ENCODE results near the gene SNX3.
A peak's percentile ranks its signal among the peaks of the same experiment; 100 is the strongest.

The SNX3 gene

DNA sequence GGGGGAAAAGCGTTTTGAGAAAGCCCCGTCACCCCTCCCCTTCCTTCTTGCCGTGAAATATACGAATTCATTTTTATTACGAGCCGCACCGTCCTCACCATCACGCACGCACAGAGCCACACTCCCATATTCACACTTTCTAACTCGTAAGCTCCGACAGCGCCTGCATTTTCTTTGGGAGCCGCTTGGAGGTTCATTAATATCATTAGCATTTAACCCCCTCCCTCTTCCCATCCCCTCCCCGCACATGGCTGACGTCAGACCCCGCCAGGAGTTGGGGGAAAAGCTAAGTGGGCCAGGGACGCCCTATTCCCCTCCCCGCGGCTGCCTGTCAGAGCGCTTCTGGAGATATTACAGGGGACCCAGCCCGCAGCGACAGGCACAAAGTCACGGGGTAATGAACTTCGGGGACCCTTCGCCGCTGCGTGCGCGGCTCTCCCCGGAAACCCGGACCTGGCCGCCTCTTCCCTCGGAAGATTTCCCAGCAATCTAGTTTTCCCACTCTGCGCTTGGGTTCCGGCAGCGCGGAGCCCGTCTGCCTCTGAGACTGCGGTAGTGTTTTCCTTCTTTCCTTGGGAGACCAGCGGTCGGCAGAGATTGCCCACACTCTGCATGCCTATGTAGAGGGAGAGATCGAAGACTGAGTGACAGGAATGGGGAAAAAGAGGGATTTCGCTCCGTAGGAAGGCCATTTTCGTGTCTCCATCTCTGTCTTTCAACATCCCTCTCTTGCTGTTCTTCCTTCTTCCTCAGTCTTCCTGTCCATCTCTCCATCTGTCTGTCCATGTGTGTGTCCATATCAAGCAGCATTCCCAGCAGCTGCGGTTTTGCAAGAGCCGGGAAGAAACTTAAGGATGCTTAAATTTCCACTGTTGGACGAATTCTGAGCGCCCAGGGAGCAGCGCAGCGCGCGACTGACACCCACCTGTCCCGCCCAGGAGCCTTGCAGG, 94.9 kb downstream of the SNX3 start, which contains the start of gene NR2E1:
NR2E1 (plus strand) TSS at position 309 of the 950 bp plus-strand sequence. CDS start 744 bp downstream, outside the sequence.
- H3K4me3 ChIP-seq (ENCODE audit: control insufficient read depth, low read depth, low read length), result no peak within 1 kb of the TSS
- TF ChIP-seq, protein P1, sequence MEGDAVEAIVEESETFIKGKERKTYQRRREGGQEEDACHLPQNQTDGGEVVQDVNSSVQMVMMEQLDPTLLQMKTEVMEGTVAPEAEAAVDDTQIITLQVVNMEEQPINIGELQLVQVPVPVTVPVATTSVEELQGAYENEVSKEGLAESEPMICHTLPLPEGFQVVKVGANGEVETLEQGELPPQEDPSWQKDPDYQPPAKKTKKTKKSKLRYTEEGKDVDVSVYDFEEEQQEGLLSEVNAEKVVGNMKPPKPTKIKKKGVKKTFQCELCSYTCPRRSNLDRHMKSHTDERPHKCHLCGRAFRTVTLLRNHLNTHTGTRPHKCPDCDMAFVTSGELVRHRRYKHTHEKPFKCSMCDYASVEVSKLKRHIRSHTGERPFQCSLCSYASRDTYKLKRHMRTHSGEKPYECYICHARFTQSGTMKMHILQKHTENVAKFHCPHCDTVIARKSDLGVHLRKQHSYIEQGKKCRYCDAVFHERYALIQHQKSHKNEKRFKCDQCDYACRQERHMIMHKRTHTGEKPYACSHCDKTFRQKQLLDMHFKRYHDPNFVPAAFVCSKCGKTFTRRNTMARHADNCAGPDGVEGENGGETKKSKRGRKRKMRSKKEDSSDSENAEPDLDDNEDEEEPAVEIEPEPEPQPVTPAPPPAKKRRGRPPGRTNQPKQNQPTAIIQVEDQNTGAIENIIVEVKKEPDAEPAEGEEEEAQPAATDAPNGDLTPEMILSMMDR (conservative IDR thresholded peaks at IDR 0.05; ENCODE audit: control insufficient read depth, insufficient read depth, low read depth, low read length), result no peak
- peak; percentile 22 for DNase-seq (ENCODE audit: low read depth)

DNA sequence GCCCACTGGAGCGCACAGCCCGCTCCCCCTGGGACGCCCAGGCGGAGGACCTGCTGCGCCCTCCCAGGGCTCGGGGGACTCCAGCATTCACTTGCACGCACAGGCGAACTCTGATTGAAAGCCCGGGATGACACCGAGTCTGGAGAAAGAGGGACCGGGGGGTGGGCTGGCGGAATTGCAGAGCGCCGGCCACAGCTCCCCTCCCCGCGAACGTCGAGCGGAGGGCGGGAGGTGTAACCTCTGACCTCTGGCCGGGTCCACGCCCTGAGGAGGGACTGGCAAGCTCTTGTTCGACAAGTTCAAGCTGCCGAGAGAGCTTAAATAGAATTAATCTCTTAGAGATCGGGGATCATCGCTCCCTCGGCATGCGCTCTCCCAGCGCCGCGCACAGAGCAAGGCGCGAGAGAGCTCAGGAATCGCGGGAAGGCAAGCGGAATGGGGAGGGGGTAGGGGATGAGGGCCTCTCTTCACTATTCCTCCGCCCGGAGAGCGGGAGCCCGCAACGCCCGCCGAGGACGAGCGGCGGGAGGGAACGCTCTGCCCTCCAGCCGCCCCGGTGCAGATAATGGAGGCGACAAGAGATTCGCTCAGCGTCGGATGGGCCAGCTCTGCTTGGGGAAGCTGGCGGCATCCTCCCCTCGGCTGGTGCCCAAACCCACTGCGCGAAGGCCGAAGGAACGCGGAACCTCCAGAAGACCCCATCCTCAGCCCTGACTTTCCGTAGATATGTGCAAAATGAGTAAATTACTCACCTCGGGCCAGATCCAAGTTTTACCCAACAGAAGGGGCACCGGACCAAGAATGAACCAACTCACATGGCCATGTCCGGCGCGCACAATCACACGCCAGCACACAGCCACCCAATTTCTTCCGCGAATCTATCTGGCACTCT, 95.8 kb downstream of the SNX3 start:
- TF ChIP-seq, protein P1 (conservative IDR thresholded peaks at IDR 0.05; ENCODE audit: control insufficient read depth, insufficient read depth, low read depth, low read length), result no peak
- no peak for DNase-seq (ENCODE audit: low read depth)
- H3K4me3 ChIP-seq (ENCODE audit: control insufficient read depth, low read depth, low read length), result no peak overlapping the region

DNA sequence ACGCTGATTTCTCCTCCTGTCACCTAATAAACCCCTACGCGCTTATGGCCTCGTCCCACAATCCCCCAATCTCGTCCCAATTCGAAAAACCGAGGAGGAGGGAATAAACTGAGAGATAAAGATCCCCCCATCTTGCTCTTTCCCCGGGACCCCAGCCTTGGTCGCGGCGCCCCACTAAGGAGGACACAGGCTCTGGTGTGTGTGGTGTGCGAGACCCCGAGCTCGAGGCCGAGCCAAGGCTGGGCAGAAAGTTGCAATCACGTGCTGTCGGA, 96.4 kb downstream of the SNX3 start:
- DNase-seq (ENCODE audit: low read depth), result no peak
- TF ChIP-seq, protein P1 (conservative IDR thresholded peaks at IDR 0.05; ENCODE audit: control insufficient read depth, insufficient read depth, low read depth, low read length), result no peak

DNA sequence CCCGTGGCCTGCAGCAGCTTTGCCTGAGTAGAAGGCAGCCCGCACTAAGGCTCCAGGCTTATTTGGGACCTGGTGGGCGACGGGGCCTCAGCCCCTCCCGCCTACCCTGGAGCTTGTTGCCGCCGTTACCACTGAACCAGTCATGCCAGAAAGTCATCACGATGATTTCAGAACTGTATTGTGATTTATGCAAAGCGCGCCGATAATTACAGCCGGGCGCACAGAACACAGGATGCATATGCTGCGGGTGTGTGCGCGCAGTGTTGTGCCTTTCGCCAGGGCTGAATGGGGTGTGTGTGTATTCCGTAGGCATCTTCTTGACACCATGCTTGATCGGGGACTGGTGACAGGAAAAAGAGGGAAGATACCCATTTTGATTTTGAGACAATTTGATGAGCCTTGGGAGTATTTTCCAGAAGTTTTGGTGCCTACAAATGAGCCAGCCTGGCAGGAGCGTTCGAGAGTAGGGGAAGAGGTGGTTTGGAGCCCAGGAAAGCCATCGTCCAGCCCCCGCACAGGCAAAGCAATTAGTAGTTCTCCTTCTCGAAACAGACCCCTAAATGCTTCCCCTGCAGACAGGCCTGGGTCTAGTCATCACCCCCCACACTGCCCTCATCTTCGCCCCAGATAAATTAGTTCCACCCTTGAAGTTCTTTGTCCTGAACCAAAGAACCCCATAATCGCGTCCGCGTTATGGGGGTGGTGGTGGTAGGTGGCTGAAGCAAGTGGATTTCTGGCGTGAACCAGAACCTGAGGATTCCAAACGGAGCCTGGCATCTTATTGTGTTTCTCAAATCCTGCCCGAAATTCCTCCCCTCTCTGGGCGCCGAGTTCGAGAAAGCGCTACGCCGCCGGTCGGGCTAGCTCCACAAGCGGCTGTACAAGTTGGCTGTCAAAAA, 96.9 kb downstream of the SNX3 start:
- TF ChIP-seq, protein P1 (conservative IDR thresholded peaks at IDR 0.05; ENCODE audit: control insufficient read depth, insufficient read depth, low read depth, low read length), result no peak

More for the DNA sequence above, 96.4 kb downstream of the SNX3 start:
- H3K4me3 ChIP-seq (ENCODE audit: control insufficient read depth, low read depth, low read length), result no peak overlapping the region

DNA sequence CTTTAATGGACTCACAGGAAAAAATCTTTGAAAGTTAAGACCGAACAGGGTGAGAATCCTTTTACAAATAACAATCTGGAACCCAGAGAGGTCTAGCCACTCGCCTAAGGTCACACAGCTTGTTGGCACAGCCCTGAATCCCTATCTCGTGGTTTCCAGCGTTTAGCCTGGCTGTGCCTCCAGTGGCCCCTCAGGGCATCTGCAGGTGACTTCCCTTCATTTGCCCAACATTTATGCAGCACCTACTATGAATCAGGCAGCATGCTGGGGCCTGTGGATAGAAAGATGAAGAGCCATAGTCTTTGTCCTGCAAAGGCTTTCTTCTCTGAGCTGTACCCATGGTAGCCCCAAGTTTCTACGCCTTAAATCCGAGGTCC, 97.6 kb downstream of the SNX3 start:
- DNase-seq (ENCODE audit: low read depth), result no peak
- no peak overlapping the region for H3K4me3 ChIP-seq (ENCODE audit: control insufficient read depth, low read depth, low read length)
- TF ChIP-seq, protein P1 (conservative IDR thresholded peaks at IDR 0.05; ENCODE audit: control insufficient read depth, insufficient read depth, low read depth, low read length), result peak; percentile 1

More for the DNA sequence above, 96.9 kb downstream of the SNX3 start:
- H3K4me3 ChIP-seq (ENCODE audit: control insufficient read depth, low read depth, low read length), result no peak overlapping the region
- DNase-seq (ENCODE audit: low read depth), result no peak
